ENCODE results near the gene PINLYP. TPM values are rescaled to one million over a fixed set of nuclear protein-coding genes. Genes with fewer than 3 reads are reported as not detected.

The PINLYP gene
- total and polyA plus RNA-seq, 12 donors, result 0.28 to 5.2 (median 1.4) TPM

- DNase-seq (no peak), ATAC-seq (no peak)
- intact Hi-C loops (cut with DNase I), result no loop called here
- H3K4me3 ChIP-seq, result no peak overlapping the region
- peaks cover 0 to 7% (median 0%) of the 10 kb centered on the region in 9 donors for H3K4me1 ChIP-seq
- no peaks in the 10 kb centered on the region for H3K27me3 ChIP-seq
- no peaks in the 10 kb centered on the region for H3K9me3 ChIP-seq
- 72 to 77% methylated on average over 3 of the region's 3 CpGs for WGBS, 2 donors
- no peak overlapping the region for H3K27ac ChIP-seq
- no peak for TF ChIP-seq CTCF (IDR thresholded peaks at IDR 0.05)
- H3K36me3 ChIP-seq, result peaks cover 0 to 63% (median 4%) of the 10 kb centered on the region in 9 donors
Observed at GRCh38 chr19:43610493-43610892, 34.9 kb downstream of the PINLYP start.

GRCh38 chr19:43611788-43612187 lies 36.2 kb downstream of the PINLYP start, which contains the start of gene SRRM5:
SRRM5 (plus strand) TSS chr19:43612088; CDS start chr19:43612122, 34 bp downstream.
- DNase-seq (no peak), ATAC-seq (peak in 1 of 8 donors; percentile 24)
- WGBS, 2 donors, result 93 to 96% methylated on average over 3 of the region's 3 CpGs
- intact Hi-C loops (cut with DNase I), result no loop called here
- TF ChIP-seq CTCF (IDR thresholded peaks at IDR 0.05), result no peak
- Histone ChIP-seq H3K9me3 (no peaks in the 10 kb centered on the region), H3K4me1 (peaks cover 0 to 3% (median 0%) of the 10 kb centered on the region in 9 donors), H3K27me3 (no peaks in the 10 kb centered on the region), H3K4me3 (no peak within 1 kb of the TSS), H3K27ac (no peak within 1 kb of the TSS), H3K36me3 (peaks cover 0 to 56% (median 4%) of the 10 kb centered on the region in 9 donors)

- 97 to 98% methylated on average over 12 of the region's 12 CpGs for WGBS, 2 donors
- intact Hi-C loops (cut with DNase I), result no loop called here
- TF ChIP-seq CTCF (IDR thresholded peaks at IDR 0.05), result no peak
- DNase-seq (no peak), ATAC-seq (no peak)
- no peak overlapping the region for H3K4me3 ChIP-seq
- no peak overlapping the region for H3K27ac ChIP-seq
- H3K4me1 ChIP-seq, result no peaks in the 10 kb centered on the region
- no peaks in the 10 kb centered on the region for H3K9me3 ChIP-seq
- no peaks in the 10 kb centered on the region for H3K27me3 ChIP-seq
- H3K36me3 ChIP-seq, result peaks cover 0 to 52% (median 4%) of the 10 kb centered on the region in 9 donors
Observed at GRCh38 chr19:43612374-43612773, 36.8 kb downstream of the PINLYP start.

GRCh38 chr19:43616306-43616705 lies 40.7 kb downstream of the PINLYP start:
- no peak for TF ChIP-seq CTCF (IDR thresholded peaks at IDR 0.05)
- Histone ChIP-seq H3K27me3 (no peaks in the 10 kb centered on the region), H3K4me3 (no peak overlapping the region), H3K27ac (no peak overlapping the region), H3K36me3 (peaks cover 0 to 32% (median 4%) of the 10 kb centered on the region in 9 donors), H3K9me3 (no peaks in the 10 kb centered on the region), H3K4me1 (peaks cover 0 to 24% (median 7%) of the 10 kb centered on the region in 9 donors)
- WGBS, 2 donors, result 39 to 59% methylated on average over 1 of the region's 1 CpG
- DNase-seq (no peak), ATAC-seq (no peak)
- intact Hi-C loops (cut with DNase I), result no loop called here

All from heart right ventricle (tissue), 16 donors.